WTC11 (cell line): Measurements from ENCODE around the gene GPR84. TPM values are rescaled to one million over a fixed set of nuclear protein-coding genes. Genes with fewer than 3 reads are reported as not detected.
A peak's percentile ranks its signal among the peaks of the same experiment; 100 is the strongest.

Experiments
- ATAC-seq: fragments of 200-7000 bp; cut with Tn5 transposase; 2 replicates; pipeline ENCODE4 v1.10.0; 2021; ENCODE audit warnings: mild to moderate bottlenecking, moderate library complexity
- CTCF ChIA-PET: fragments of 300-600 bp; sonication (Branson Sonifier 250); formaldehyde crosslinking; loops from one replicate; lab custom pipeline; 2021; ENCODE audit warnings: antibody characterized with exemption; lab: Charles Lee
- POLR2A ChIA-PET: fragments of 350-600 bp; sonication (Branson Sonifier 250); formaldehyde crosslinking; loops from one replicate; lab custom pipeline; 2021; ENCODE audit warnings: antibody characterized with exemption; lab: Charles Lee
- DNase-seq: peaks from one replicate; pipeline ENCODE4 v3.0.0; 2021; ENCODE audit warnings: low spot score
- H3K27ac Mint-ChIP-seq: 2 replicates; pipeline ENCODE4 v1.8.0; 2021; ENCODE audit warnings: mixed read lengths
- H3K27me3 Mint-ChIP-seq: 2 replicates; pipeline ENCODE4 v1.8.0; 2021; ENCODE audit warnings: low read depth, mild to moderate bottlenecking, moderate library complexity, mixed read lengths
- H3K36me3 Mint-ChIP-seq: 2 replicates; pipeline ENCODE4 v1.8.0; 2021; ENCODE audit warnings: mixed read lengths
- H3K4me1 Mint-ChIP-seq: 2 replicates; pipeline ENCODE4 v1.8.0; 2022; ENCODE audit warnings: mixed read lengths
- H3K4me3 Mint-ChIP-seq: 2 replicates; pipeline ENCODE4 v1.8.0; 2021; ENCODE audit warnings: mild to moderate bottlenecking, moderate library complexity, mixed read lengths
- H3K9me3 Mint-ChIP-seq: 2 replicates; pipeline ENCODE4 v1.8.0; 2021; ENCODE audit warnings: mixed read lengths
- CBFB ChIP-seq: sonication (generic); formaldehyde crosslinking; IDR thresholded peaks from 2 replicates; pipeline ENCODE4 v1.8.1; 2022; ENCODE audit warnings: mild to moderate bottlenecking, low read depth, missing genetic modification reagents
- CREB1 ChIP-seq: sonication (generic); formaldehyde crosslinking; IDR thresholded peaks from 2 replicates; pipeline ENCODE4 v1.8.0; 2023; ENCODE audit warnings: mild to moderate bottlenecking, missing genetic modification reagents
- CREM ChIP-seq: sonication (generic); formaldehyde crosslinking; IDR thresholded peaks from 2 replicates; pipeline ENCODE4 v1.8.1; 2022; ENCODE audit warnings: mild to moderate bottlenecking, missing genetic modification reagents, moderate library complexity
- CTCF ChIP-seq: fragments of 200-600 bp; IDR thresholded peaks from 2 replicates; pipeline ENCODE4 v1.8.0; 2022; ENCODE audit warnings: antibody characterized with exemption
- GABPB1 ChIP-seq: sonication (generic); formaldehyde crosslinking; IDR thresholded peaks from 2 replicates; pipeline ENCODE4 v1.8.1; 2023; ENCODE audit warnings: mild to moderate bottlenecking, missing genetic modification reagents
- GRHL2 ChIP-seq: fragments of 250-450 bp; sonication (Bioruptor Pico); IDR thresholded peaks from 2 replicates; pipeline ENCODE4 v1.8.0; 2022; ENCODE audit warnings: mild to moderate bottlenecking, moderate library complexity; ENCODE audit not compliant: insufficient replicate concordance, severe bottlenecking
- KAT7 ChIP-seq: sonication (generic); formaldehyde crosslinking; IDR thresholded peaks from 2 replicates; pipeline ENCODE4 v1.8.1; 2023; ENCODE audit warnings: missing genetic modification reagents, mild to moderate bottlenecking, borderline replicate concordance
- MLX ChIP-seq: sonication (generic); formaldehyde crosslinking; IDR thresholded peaks from 2 replicates; pipeline ENCODE4 v1.8.1; 2023; ENCODE audit warnings: mild to moderate bottlenecking, missing genetic modification reagents, moderate library complexity
- NFATC4 ChIP-seq: fragments of 250-450 bp; sonication (Bioruptor Pico); IDR thresholded peaks from 2 replicates; pipeline ENCODE4 v1.9.0; 2021; ENCODE audit warnings: mild to moderate bottlenecking
- NFE2L1 ChIP-seq: sonication (generic); formaldehyde crosslinking; IDR thresholded peaks from 2 replicates; pipeline ENCODE4 v1.8.1; 2023; ENCODE audit warnings: missing genetic modification reagents
- NFYB ChIP-seq: sonication (generic); formaldehyde crosslinking; conservative IDR thresholded peaks from 2 replicates; pipeline ENCODE4 v1.8.0; 2022; ENCODE audit warnings: low read depth, missing genetic modification reagents
- NR2C2 ChIP-seq: sonication (generic); formaldehyde crosslinking; IDR thresholded peaks from 2 replicates; pipeline ENCODE4 v1.8.0; 2022; ENCODE audit warnings: mild to moderate bottlenecking, missing genetic modification reagents
- RELA ChIP-seq: sonication (generic); formaldehyde crosslinking; IDR thresholded peaks from 2 replicates; pipeline ENCODE4 v1.8.1; 2022; ENCODE audit warnings: missing genetic modification reagents, mild to moderate bottlenecking, borderline replicate concordance
- RORB ChIP-seq: fragments of 250-450 bp; sonication (Bioruptor Pico); IDR thresholded peaks from 2 replicates; pipeline ENCODE4 v1.9.0; 2021; ENCODE audit warnings: mild to moderate bottlenecking
- TCF7 ChIP-seq: sonication (generic); formaldehyde crosslinking; IDR thresholded peaks from 2 replicates; pipeline ENCODE4 v1.8.0; 2022; ENCODE audit warnings: mild to moderate bottlenecking, low read depth, missing genetic modification reagents, moderate library complexity
- TEAD4 ChIP-seq: sonication (generic); formaldehyde crosslinking; IDR thresholded peaks from 2 replicates; pipeline ENCODE4 v1.8.0; 2022; ENCODE audit warnings: mild to moderate bottlenecking, missing genetic modification reagents
- ZMAT4 ChIP-seq: fragments of 250-450 bp; sonication (Bioruptor Pico); IDR thresholded peaks from 2 replicates; pipeline ENCODE4 v1.9.0; 2021; ENCODE audit warnings: mild to moderate bottlenecking
- ZNF138 ChIP-seq: sonication (generic); formaldehyde crosslinking; conservative IDR thresholded peaks from 2 replicates; pipeline ENCODE4 v1.8.1; 2022; ENCODE audit warnings: mild to moderate bottlenecking, moderate library complexity, missing genetic modification reagents
- ZNF263 ChIP-seq: sonication (generic); formaldehyde crosslinking; IDR thresholded peaks from 2 replicates; pipeline ENCODE4 v1.8.1; 2022; ENCODE audit warnings: low read depth, mild to moderate bottlenecking, moderate library complexity, missing genetic modification reagents
- ZNF317 ChIP-seq: sonication (generic); formaldehyde crosslinking; IDR thresholded peaks from 2 replicates; pipeline ENCODE4 v1.8.1; 2023; ENCODE audit warnings: low read depth, mild to moderate bottlenecking, moderate library complexity, missing genetic modification reagents, borderline replicate concordance
- total RNA-seq: library from RNA; stranded (reverse); gene quantifications from 3 replicates; pipeline ENCODE4 v1.2.3, GENCODE V29; 2021
- TF ChIP-seq, protein P1 (sequence below): sonication (generic); formaldehyde crosslinking; IDR thresholded peaks from 2 replicates; pipeline ENCODE4 v1.8.1; 2022; ENCODE audit warnings: low read depth, mild to moderate bottlenecking, moderate library complexity, missing genetic modification reagents, borderline replicate concordance
- TF ChIP-seq, protein P2 (sequence below): sonication (generic); formaldehyde crosslinking; IDR thresholded peaks from 2 replicates; pipeline ENCODE4 v1.8.1; 2023; ENCODE audit warnings: mild to moderate bottlenecking, missing genetic modification reagents, moderate library complexity
- TF ChIP-seq, protein P3 (sequence below): sonication (generic); formaldehyde crosslinking; IDR thresholded peaks from 2 replicates; pipeline ENCODE4 v1.8.1; 2022; ENCODE audit warnings: missing genetic modification reagents, borderline replicate concordance
- TF ChIP-seq, protein P4 (sequence below): sonication (generic); formaldehyde crosslinking; IDR thresholded peaks from 2 replicates; pipeline ENCODE4 v1.8.1; 2022; ENCODE audit warnings: low read depth, missing genetic modification reagents, borderline replicate concordance

Gene GPR84
- total RNA-seq, 1 experiment from 2014 or later = 0.13 TPM

DNA sequence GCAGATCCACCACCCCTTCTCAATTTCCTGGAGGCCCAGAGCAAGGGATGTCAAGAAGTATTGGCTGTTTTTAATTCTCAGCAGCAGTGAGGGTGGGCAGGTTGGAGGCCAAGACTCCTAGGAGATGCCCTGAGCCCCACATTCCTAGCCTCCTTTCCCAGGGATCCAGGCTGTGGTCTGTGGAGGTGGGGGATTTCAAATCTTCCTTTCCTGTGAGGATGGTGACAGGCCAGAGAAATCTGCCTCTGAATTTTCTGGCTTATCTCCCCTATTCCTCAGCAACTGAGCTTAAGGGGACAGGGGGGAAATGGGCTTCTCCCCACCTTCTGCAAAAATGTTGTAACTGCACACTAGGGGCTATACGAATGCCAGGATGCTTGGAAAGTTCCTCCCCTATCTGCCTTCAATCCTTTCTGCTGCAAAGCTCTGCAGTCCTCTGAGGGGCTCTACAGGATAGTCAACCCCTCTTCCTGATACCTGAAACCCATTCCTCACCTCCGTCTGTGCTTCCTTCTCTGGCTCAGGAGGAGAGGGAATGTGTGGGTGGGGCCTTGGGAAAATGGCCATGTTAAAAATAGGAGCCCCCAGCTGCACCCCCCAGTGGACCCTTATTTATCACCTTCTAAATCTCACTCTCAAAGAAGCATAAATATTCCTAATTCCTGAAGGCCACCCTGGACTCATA lies 6.6 kb downstream of the GPR84 start:
- H3K36me3 Mint-ChIP-seq = no peaks in the 10 kb centered on the region
- no peak for TF ChIP-seq CTCF
- TF ChIP-seq NFYB (CRISPR knock-in tag) = no peak
- TF ChIP-seq MLX = no peak
- no peak for TF ChIP-seq CBFB (CRISPR knock-in tag)
- TF ChIP-seq, protein P1, sequence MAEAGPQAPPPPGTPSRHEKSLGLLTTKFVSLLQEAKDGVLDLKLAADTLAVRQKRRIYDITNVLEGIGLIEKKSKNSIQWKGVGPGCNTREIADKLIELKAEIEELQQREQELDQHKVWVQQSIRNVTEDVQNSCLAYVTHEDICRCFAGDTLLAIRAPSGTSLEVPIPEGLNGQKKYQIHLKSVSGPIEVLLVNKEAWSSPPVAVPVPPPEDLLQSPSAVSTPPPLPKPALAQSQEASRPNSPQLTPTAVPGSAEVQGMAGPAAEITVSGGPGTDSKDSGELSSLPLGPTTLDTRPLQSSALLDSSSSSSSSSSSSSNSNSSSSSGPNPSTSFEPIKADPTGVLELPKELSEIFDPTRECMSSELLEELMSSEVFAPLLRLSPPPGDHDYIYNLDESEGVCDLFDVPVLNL (CRISPR knock-in tag) = no peak
- TF ChIP-seq GRHL2 = no peak
- no peak for TF ChIP-seq ZMAT4 (CRISPR knock-in tag)
- TF ChIP-seq, protein P2, sequence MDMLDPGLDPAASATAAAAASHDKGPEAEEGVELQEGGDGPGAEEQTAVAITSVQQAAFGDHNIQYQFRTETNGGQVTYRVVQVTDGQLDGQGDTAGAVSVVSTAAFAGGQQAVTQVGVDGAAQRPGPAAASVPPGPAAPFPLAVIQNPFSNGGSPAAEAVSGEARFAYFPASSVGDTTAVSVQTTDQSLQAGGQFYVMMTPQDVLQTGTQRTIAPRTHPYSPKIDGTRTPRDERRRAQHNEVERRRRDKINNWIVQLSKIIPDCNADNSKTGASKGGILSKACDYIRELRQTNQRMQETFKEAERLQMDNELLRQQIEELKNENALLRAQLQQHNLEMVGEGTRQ (CRISPR knock-in tag) = no peak
- no peak for TF ChIP-seq ZNF263 (CRISPR knock-in tag)
- TF ChIP-seq CREB1 (CRISPR knock-in tag) = no peak
- no peak for TF ChIP-seq RELA (CRISPR knock-in tag)
- TF ChIP-seq RORB (CRISPR knock-in tag) = no peak
- no peak for TF ChIP-seq NFATC4 (CRISPR knock-in tag)
- POLR2A ChIA-PET = interaction anchor here (1.0 to 4.2 kb wide), 5 partner anchors 15 to 150 kb away, joined by 3 to 40 read pairs (median 3); partner anchors contain the start of genes CBX5, HNRNPA1 and NFE2
- H3K4me1 Mint-ChIP-seq = peaks cover 17% of the 10 kb centered on the region
- no peak for ATAC-seq
- peak overlapping the region; percentile 91 for H3K27ac Mint-ChIP-seq
- no peaks in the 10 kb centered on the region for H3K9me3 Mint-ChIP-seq
- CTCF ChIA-PET = interaction anchor here (0.9 to 9.1 kb wide), 16 partner anchors 11 to 166 kb away, joined by 3 to 200 read pairs (median 7); partner anchors contain the start of genes COPZ1 and NFE2
- no peak overlapping the region; the same call in 1 of the 2 replicates for H3K4me3 Mint-ChIP-seq
- no peaks in the 10 kb centered on the region for H3K27me3 Mint-ChIP-seq
- DNase-seq = no peak

DNA sequence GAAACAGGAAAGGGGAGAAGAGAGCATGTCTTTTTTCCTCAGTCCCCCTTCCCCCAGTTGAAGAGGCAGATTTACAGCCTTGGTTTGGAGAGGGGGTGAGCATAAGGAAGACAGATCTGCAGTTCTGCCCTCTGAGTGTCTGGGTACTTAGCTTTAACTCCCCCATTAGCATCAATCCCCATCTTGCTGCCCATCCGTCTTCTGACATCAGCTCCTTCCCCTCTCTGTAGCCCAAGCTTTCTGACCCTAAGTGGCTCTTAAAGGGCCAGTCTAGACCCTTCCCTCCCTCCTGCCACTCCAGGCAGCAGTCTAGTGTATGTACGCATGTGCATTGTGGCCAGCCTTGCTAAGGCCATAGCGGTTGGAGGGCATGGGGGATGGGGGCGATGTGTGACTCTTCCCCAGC lies 7.3 kb downstream of the GPR84 start:
- Mint-ChIP-seq H3K27me3 (peaks cover 2% of the 10 kb centered on the region; the same call in 1 of the 2 replicates), H3K36me3 (no peaks in the 10 kb centered on the region), H3K27ac (peak overlapping the region; percentile 91), H3K9me3 (no peaks in the 10 kb centered on the region), H3K4me3 (peak overlapping the region; percentile 47), H3K4me1 (peaks cover 24% of the 10 kb centered on the region)
- POLR2A ChIA-PET = interaction anchor here (1.4 to 4.2 kb wide), 3 partner anchors 56 to 76 kb away, joined by 3 to 40 read pairs (median 6); partner anchors contain the start of genes CBX5, HNRNPA1 and NFE2
- DNase-seq (no peak), ATAC-seq (peak; percentile 5)
- CTCF ChIA-PET = interaction anchor here (0.6 to 9.1 kb wide), 15 partner anchors 12 to 165 kb away, joined by 3 to 200 read pairs (median 6); partner anchors contain the start of genes COPZ1 and NFE2
- TF ChIP-seq, protein P3, sequence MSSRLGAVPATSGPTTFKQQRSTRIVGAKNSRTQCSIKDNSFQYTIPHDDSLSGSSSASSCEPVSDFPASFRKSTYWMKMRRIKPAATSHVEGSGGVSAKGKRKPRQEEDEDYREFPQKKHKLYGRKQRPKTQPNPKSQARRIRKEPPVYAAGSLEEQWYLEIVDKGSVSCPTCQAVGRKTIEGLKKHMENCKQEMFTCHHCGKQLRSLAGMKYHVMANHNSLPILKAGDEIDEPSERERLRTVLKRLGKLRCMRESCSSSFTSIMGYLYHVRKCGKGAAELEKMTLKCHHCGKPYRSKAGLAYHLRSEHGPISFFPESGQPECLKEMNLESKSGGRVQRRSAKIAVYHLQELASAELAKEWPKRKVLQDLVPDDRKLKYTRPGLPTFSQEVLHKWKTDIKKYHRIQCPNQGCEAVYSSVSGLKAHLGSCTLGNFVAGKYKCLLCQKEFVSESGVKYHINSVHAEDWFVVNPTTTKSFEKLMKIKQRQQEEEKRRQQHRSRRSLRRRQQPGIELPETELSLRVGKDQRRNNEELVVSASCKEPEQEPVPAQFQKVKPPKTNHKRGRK (CRISPR knock-in tag) = no peak
- no peak for TF ChIP-seq NFE2L1 (CRISPR knock-in tag)
- TF ChIP-seq, protein P2 (CRISPR knock-in tag) = no peak
- TF ChIP-seq, protein P4, sequence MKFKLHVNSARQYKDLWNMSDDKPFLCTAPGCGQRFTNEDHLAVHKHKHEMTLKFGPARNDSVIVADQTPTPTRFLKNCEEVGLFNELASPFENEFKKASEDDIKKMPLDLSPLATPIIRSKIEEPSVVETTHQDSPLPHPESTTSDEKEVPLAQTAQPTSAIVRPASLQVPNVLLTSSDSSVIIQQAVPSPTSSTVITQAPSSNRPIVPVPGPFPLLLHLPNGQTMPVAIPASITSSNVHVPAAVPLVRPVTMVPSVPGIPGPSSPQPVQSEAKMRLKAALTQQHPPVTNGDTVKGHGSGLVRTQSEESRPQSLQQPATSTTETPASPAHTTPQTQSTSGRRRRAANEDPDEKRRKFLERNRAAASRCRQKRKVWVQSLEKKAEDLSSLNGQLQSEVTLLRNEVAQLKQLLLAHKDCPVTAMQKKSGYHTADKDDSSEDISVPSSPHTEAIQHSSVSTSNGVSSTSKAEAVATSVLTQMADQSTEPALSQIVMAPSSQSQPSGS (CRISPR knock-in tag) = no peak
- no peak for TF ChIP-seq GABPB1 (CRISPR knock-in tag)
- TF ChIP-seq ZNF138 = no peak
- no peak for TF ChIP-seq TEAD4 (CRISPR knock-in tag)
- TF ChIP-seq ZNF317 (CRISPR knock-in tag) = no peak
- TF ChIP-seq GRHL2 = no peak
- TF ChIP-seq NR2C2 (CRISPR knock-in tag) = no peak
- TF ChIP-seq CREM (CRISPR knock-in tag) = no peak
- no peak for TF ChIP-seq NFYB (CRISPR knock-in tag)
- TF ChIP-seq TCF7 (CRISPR knock-in tag) = no peak
- no peak for TF ChIP-seq KAT7 (CRISPR knock-in tag)
- no peak for TF ChIP-seq ZNF263 (CRISPR knock-in tag)
